GM19438 (cell line): ENCODE measurements around the gene ALG3.

Experiments
- ATAC-seq: cut with Tn5 transposase; IDR thresholded peaks from one replicate; pipeline ENCODE4 v1.9.1; 2021; ENCODE audit warnings: low read depth; ENCODE audit not compliant: unreplicated experiment

The ALG3 gene

DNA sequence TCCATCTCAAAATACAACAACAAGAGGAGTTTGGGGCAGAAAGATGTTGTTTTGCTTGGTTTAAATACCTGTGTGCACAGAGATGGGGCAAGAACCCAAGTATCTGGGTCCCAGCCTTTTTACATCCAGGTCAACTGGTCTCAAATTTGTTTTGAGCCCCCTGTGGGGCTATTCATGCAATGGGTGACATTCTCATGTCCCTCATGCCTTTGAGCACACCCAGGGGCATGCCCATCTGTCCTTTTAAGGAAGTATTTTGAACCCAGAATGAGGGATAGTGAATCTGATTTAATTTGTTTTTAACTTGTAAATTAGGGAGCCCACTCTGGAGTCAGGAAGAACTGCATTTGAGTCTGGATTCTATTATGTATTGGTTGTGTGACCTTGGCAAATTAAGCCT, 47.9 kb downstream of the ALG3 start:
- no peak for ATAC-seq

DNA sequence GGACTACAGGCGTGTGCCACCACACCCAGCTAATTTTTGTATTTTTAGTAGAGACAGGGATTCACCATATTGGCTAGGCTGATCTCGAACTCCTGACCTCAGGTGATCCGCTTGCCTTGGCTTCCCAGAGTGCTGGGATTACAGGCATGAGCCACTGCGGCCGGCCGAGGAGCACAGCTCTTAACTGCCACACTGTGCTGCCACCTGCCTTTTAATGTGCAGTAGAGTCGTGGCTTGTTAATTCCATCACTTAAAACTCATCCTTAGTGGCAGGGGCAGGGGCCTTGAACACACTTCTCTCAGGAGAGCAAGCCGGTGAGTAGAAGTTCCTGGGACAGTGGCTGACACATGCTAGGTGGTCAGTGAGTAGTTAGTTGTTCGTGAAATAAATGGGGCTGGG, 50.3 kb downstream of the ALG3 start:
- ATAC-seq = no peak

DNA sequence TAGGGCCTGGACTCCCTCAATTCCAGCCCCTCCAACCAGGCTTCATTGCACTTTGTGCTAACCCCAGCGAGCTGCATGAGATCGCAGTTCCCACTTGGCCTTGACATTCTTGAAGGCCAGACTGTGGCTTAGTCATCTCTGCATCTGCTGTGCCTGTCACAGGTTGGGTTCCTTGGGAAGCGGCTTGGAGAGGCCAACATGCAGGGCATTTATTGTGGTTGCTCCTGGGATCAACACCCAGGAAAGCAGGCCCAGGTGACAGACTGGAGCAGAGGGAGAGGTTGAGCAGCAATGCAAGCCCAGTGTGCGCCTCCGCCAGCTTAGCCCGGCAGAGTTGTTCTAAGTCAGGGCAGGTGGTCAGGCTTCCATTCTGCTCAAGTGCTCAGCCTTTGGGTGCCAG, 52.2 kb downstream of the ALG3 start:
- no peak for ATAC-seq

DNA sequence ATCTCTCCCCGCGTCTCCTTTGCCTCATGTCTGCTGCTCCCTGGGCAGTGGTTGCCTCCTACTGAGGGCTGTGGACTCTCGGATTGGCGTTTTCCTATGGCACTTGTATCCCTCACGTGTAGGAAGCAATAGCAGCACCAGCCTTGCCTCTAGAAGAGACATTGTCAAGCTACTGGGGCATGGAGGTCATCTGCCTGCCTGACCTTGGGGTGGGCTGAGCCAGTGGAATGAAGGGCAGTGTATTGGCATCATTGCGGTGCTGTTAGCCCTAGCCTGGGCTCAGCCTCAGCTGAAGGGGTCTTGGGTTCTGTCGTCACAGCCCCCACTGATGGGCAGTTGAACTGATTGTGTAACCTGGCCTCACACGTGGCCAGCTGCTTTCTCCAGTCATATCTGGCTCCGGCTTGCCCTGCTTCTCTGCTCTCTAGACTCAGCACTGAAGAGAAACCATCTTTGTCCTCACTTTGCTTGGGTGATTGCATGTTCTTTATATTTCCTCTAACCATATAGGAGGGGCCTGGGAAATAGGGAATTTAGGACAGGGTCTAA, 54.7 kb downstream of the ALG3 start:
- no peak for ATAC-seq

DNA sequence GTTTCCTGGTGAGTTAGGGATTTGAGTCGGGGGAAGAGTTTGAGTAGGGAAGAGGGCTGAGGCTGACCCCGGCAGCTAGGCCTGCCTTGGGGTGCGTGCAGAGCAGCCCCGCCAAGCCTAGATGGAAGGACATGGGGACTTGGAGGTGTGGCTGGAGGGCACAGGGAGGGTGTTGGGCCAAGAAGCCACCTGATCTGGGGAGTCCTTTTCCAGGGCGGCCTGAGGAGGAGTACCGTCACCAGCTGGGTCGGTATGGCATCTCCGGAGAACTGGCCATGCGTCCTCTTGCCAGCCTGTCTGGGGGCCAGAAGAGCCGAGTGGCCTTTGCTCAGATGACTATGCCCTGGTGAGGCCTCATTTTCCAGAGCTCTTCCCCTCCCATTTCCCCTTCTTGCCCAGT, 55.9 kb downstream of the ALG3 start:
- no peak for ATAC-seq
